ENCODE measurements around the gene LCP2.

The LCP2 gene

GRCh38 chr5:170206958-170207357, 90.6 kb downstream of the LCP2 start:
- DNase-seq, result no peak

- no peak for DNase-seq
Observed at GRCh38 chr5:170206216-170206615, 91.4 kb downstream of the LCP2 start.

DNA sequence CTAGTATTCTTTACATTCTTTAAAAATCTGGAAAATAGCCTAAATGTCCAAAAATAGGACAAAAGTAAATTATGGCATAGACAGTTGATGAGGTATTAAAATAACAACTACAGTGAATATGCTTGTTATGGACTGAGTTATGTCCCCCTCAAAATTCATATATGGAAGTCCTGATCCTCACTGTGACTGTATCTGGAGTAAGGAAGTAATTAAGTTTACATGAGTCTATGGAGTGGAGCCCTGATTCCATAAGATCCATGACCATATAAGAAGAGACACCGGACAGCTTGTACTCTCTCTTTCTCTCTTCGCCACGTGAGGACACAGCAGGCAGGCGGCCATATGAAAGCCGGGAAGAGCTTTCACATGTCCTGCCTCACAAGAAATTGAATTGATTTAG, 93.4 kb downstream of the LCP2 start:
- DNase-seq, result no peak

DNA sequence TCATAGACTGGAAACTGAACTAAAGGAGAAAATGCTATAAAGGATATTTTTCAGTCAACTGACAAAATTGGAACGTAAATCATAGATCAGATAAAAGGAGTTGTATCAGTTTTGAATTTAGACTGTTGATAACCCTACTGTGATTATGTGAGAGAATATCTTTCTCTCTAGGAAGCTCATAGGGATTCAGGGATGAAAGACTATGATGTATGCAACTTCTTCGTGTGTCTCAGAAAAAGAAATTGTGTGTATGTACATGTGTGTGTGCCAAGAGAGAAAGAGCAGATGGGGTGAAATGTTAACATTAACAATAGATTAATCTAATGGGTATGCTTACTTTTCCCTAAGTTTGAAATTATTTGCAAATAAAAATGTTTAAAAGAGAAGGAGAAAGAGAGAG, 95.5 kb downstream of the LCP2 start:
- no peak for DNase-seq

GRCh38 chr5:170201311-170201710, 96.3 kb downstream of the LCP2 start:
- no peak for DNase-seq

DNA sequence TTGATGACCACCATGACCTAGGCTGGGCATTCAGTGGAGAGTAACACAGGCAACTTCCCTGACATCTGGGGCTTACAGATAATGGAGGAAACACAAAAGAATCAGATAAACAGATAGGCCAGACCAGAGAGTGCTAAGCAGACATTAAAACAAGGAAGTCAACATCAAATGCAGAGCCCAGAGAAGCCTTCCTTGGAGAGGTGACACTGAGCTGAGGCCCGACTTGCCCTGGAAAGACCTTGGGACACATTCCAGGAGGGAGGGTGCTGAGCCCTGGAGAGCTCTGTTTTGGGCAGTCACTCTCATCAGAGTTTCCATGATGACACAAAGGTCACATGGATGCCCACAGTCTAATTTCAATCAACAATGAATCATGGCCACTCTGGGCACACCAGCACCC, 96.7 kb downstream of the LCP2 start:
- DNase-seq, result no peak
